VCaP (cell line): Measurements from ENCODE around the gene MOV10.

Source experiments
- H3K27ac ChIP-seq: fragments of 450-650 bp; 2 replicates; pipeline ENCODE4 v1.5.1; 2017
- TF ChIP-seq, protein P1 (sequence below): fragments of 450-650 bp; conservative IDR thresholded peaks from 2 replicates; pipeline ENCODE4 v1.5.1; 2017; ENCODE audit warnings: mild to moderate bottlenecking, moderate library complexity

The MOV10 gene

DNA sequence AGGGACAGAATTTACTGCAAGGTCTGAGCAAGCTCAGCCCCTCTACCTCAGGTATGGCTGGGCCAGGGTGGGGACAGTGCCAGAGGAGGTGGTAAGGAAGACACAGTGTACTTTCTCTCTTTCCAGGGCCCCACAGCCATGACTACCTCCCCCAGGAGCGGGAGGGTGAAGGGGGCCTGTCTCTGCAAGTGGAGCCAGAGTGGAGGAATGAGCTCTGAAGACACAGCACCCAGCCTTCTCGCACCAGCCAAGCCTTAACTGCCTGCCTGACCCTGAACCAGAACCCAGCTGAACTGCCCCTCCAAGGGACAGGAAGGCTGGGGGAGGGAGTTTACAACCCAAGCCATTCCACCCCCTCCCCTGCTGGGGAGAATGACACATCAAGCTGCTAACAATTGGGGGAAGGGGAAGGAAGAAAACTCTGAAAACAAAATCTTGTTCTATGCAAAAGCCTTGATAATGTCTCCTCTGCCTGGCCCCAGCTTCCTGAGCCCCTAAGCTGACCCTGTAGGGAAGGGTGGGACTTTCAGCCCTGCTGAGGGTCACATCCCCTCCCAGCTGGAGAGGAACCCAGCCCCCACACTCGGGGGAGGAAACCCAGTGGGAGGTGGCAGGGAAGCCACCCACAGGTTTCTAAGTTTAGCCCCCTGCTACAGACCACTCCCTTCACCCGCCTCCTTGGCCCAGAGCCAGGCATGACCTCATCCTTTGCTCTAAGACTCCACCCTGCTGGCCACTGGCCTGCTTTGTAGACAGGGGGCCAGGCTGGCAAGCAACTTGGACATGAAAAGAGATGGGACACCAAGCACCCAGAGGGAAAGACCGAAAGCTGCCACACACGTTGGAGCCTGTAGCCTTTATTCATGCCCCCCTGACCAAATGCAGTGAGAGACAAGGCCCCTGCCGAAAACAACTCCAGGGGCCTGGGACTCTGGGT is 26.1 kb downstream of the MOV10 start:
- peak overlapping the region; percentile 66 for H3K27ac ChIP-seq

DNA sequence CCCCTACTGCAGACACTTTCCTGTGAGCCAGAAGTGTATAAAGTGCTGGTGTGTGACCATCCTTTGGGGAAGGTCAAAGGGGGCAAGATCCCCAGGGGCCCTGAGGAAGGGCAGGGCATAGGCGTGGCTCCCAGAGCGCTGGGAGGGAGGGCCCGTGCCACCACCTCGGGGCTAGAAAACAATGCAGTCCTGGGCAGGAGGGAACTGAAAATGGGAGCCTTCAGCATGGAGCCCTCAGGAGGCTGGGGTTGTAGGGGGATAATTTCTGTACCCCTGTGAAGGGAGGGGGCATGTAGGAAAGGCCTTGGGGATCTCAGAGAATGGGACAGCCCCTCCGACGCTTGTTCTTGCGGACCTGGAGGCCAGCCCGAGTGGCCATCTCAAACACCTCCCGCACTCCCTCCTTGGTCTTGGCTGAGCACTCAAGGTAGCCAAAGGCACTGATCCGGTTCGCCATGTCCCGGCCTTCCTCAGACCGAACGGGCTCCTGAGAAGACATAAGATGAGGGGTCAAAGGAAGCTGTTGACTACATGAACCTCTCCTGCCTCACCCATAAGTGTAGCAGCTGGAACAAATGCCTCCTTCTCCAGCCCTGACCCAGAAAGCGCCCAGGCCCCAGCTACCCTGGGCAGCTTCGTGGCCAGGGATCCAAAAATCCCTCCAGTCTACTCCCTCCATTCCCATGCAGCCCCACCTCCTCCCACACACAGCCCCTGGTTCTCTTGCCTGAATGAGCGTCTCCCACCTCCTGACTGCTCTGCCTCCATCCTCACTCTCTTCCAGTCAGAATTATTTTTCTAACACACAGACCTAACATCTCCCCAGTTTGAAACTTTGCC is 27.0 kb downstream of the MOV10 start:
- peak overlapping the region; percentile 66 for H3K27ac ChIP-seq
- TF ChIP-seq, protein P1, sequence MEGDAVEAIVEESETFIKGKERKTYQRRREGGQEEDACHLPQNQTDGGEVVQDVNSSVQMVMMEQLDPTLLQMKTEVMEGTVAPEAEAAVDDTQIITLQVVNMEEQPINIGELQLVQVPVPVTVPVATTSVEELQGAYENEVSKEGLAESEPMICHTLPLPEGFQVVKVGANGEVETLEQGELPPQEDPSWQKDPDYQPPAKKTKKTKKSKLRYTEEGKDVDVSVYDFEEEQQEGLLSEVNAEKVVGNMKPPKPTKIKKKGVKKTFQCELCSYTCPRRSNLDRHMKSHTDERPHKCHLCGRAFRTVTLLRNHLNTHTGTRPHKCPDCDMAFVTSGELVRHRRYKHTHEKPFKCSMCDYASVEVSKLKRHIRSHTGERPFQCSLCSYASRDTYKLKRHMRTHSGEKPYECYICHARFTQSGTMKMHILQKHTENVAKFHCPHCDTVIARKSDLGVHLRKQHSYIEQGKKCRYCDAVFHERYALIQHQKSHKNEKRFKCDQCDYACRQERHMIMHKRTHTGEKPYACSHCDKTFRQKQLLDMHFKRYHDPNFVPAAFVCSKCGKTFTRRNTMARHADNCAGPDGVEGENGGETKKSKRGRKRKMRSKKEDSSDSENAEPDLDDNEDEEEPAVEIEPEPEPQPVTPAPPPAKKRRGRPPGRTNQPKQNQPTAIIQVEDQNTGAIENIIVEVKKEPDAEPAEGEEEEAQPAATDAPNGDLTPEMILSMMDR, result no peak

More for the DNA sequence above, 26.1 kb downstream of the MOV10 start:
- TF ChIP-seq, protein P1, result no peak

DNA sequence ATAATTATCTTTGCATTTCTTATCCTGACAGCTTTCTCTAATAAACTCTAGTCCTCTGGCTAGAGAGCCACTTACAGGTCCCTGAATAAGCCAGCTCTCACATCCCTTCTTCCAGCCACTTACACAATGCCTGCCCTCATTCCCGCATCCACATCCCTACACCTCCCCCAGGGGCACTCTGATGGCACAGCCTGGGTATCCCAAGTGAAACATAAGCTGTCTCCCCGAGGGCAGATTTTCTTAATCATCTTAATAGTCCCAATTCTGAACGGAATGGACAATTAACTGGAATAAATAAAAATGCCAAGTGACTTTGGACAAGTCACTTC is 27.6 kb downstream of the MOV10 start:
- H3K27ac ChIP-seq, result no peak overlapping the region

DNA sequence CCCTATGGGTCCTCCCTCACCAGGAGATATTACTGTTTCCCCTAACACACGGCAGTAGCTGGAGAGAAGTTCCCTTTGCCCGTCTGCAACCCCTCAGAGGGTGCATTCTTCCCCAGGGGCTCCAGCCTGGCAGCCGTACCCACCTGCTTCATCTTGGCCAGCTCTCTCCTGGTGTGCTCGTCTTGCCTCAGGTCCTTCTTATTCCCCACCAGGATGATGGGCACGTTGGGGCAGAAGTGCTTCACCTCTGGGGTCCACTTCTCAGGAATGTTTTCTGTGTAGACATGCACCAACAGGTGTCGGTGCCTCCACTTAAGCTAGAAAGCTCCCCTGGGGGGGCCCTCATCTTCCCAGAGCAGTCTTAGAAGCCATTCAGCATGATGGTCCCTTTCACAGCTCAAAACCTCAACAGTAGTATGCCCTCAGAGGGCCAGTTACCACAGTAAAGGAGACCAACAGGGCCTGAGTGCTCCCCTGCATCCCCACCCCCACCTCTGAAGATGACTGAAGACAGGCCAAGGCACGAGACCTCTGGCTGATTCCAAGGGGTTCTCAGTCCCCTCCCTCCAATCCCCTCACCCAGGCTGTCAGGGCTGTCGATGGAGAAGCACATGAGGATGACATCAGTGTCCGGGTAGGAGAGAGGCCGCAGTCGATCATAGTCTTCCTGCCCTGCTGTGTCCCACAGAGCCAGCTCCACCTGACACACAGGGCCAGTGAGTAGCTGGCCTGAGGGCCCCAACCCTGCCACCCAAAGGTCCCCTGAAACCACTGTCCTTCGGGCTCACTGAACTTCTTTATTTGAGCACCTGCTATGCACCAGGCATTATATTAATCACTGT is 28.2 kb downstream of the MOV10 start:
- no peak overlapping the region for H3K27ac ChIP-seq
- TF ChIP-seq, protein P1, result no peak

More for the DNA sequence above, 27.6 kb downstream of the MOV10 start:
- TF ChIP-seq, protein P1, result no peak

DNA sequence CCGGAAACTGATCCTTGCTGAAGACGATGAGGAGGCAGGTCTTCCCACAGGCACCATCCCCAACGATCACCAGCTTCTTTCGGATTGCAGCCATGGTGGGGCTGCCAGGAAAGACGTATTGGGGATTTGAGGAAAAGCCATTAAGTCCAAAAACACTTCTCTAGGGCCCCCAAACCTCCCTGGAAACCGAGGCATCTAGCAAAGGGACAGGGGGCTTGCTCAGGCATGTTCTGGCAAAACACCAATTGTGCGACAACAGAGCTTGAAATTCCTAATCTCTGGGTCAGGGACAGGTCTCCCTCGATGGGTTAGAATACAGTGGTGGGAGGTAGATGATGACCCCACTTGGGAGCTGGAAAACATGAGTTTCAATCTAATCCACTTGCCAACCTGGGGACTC is 29.2 kb downstream of the MOV10 start:
- TF ChIP-seq, protein P1, result no peak
- H3K27ac ChIP-seq, result no peak overlapping the region

DNA sequence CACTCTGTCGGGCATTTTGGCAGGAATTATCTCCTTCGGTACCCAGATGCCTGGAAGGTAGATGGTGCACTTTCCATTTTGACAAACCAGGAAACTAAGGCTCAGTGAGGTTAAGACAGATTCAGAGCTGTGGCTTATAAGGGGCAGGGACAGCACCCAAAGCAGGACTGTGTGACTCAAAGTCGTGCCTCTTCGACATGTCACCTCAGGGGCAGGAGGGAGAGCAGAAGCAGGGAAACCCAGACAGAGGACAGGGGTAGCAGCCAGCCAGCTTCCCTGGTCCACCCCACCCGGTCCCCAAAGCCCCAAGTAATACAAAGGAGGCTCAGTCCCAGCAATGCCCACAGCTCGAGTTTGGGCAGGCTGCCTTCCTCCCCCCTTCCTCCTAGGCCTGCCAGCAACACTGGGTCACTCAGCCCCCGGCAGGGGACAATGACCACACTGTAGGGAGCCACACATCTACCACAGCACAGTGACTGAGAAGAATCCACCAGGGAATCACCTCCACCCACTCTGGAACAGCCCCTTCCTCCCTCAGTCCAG is 30.0 kb downstream of the MOV10 start:
- TF ChIP-seq, protein P1, result no peak

More for the DNA sequence above, 30.0 kb downstream of the MOV10 start:
- peak overlapping the region; percentile 62 for H3K27ac ChIP-seq
